Endothelial cell of umbilical vein (primary cell): ENCODE measurements around the gene BZW1.

Experiments
- CTCF ChIP-seq, 2 donors: IDR thresholded peaks; 1 replicate in 1 of 2; 2 replicates in 1 of 2; pipeline ENCODE4 v1.5.1; 2011; ENCODE audit warnings: low read length in 2 of 2, mild to moderate bottlenecking in 2 of 2, moderate library complexity in 2 of 2, control low read depth in 1 of 2, inconsistent platforms in 1 of 2, low read depth in 1 of 2; ENCODE audit not compliant: insufficient read depth in 1 of 2; ENCODE audit errors: extremely low read depth in 1 of 2
- POLR2A ChIP-seq: IDR thresholded peaks from 2 replicates; pipeline ENCODE4 v1.6.1; 2012; ENCODE audit warnings: low read depth, mild to moderate bottlenecking, control low read depth, low read length
- POLR2AphosphoS5 ChIP-seq: IDR thresholded peaks from 2 replicates; pipeline ENCODE4 v1.6.1; 2012; ENCODE audit warnings: low read depth, mild to moderate bottlenecking, control low read depth, low read length, moderate library complexity; ENCODE audit not compliant: insufficient read depth

- TF ChIP-seq CTCF (IDR thresholded peaks at IDR 0.05; ENCODE audit: extremely low read depth in 1 of 2, insufficient read depth in 1 of 2, low read depth in 1 of 2, low read length in 2 of 2) (no peak), POLR2AphosphoS5 (no peak), POLR2A (no peak)
These were observed 34.1 kb downstream of the BZW1 start for GRCh38 chr2:200845669-200846325.
